NAMALWA (cell line): ENCODE results near the gene KRTAP15-1.

ENCODE experiments used
- DNase-seq: peaks from one replicate; pipeline ENCODE4 v3.0.0-alpha.2; 2015; ENCODE audit warnings: low spot score

KRTAP15-1 gene

DNA sequence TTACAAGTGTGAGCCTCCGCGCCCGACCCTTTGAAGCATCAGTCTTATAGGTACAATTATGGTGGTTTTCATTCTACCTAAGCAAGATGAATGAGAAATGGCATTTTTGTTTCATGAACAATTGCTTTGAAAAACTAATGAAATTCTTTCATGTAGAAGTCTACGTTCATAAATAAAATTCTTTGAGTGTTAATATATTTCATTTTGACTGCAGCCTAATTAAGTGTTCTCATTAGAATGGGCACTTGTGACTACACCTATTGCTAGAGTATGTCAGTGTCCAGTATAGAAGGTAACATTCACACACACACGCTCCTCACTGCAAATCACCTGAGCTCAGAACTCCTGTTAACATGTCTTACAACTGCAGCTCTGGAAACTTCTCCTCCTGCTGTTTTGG is at the start of gene KRTAP15-1:
Gene KRTAP15-1, plus strand, starts transcription at position 301 of the 400 bp plus-strand sequence. Its CDS starts 53 bp downstream, at position 354.
- no peak for DNase-seq

DNA sequence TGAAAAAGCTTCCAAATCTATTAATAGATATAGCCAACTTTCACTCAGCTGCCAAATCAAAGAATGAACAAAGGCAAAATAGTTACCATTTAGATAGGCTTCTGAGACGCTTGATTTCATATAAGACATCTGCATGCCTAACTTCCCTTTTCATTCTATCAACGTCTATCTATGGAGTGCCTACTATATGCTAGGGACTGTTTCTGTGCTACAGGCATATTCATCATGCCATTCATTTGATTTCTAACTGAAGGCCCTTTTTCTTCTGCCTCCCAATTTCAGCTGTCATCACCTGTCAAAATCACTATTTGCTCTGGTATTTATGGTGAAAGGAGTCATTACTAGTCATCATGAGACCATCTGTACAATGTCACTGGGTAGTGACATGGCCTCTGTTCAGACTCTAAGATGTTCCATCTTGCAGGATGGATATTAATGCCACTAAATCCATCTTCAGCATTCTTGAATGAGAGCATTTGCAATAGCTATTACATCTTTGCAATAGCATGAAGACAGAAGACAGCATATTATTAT is 48.5 kb upstream of the KRTAP15-1 start:
- DNase-seq = no peak

- DNase-seq = no peak
These were observed 44.3 kb upstream of the KRTAP15-1 start, which contains the start of gene KRTAP13-1 for GRCh38 chr21:30395731-30396130. Gene KRTAP13-1, plus strand, starts transcription at chr21:30396031. Its CDS starts 56 bp downstream, at chr21:30396087.

- peak; percentile 50 for DNase-seq
These were observed 31.1 kb upstream of the KRTAP15-1 start for GRCh38 chr21:30408782-30409494.

DNA sequence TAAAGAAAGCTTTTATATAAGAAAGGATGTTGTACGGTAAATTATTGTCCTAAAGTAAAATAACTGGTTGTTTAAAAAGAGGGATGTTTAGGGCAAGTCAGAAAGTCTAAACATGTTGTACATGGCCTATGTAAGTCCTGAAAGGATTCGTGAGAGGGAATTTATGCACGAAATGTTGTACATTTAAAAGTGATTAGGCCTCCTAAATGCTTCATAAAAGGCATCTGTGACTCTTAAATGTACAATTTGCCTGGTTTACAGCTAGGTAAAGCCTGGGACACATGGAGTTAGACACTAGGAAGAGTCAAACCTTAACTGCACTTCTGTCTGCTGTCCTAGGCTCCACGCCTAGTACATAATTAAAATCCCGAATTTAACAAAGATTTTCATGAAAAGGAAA is 24.1 kb upstream of the KRTAP15-1 start:
- no peak for DNase-seq

- DNase-seq = no peak
These were observed 14.2 kb upstream of the KRTAP15-1 start, which contains the start of gene KRTAP13-3 for GRCh38 chr21:30425826-30426225. Gene KRTAP13-3, minus strand, starts transcription at chr21:30425926. Its CDS starts 14 bp downstream, at chr21:30425912.

DNA sequence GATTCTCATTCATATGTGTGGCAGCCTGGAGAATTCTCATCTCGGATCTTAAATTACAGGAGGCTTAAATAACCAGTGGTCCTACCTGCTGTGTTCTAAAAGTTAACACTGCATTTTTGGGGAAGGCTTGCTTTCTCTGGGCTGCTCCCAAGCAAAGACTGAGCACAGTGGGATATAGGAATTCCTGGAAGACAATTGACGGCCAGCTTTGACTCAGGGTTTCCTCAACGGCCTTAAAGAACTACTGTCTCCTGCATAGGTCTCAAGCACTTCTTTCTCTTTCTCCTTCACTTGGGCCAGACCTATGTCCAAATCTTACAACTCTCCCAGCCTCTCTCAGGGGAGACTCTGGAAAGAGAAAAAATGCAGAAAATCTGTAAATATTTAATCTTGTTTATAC is 13.3 kb upstream of the KRTAP15-1 start:
- no peak for DNase-seq

DNA sequence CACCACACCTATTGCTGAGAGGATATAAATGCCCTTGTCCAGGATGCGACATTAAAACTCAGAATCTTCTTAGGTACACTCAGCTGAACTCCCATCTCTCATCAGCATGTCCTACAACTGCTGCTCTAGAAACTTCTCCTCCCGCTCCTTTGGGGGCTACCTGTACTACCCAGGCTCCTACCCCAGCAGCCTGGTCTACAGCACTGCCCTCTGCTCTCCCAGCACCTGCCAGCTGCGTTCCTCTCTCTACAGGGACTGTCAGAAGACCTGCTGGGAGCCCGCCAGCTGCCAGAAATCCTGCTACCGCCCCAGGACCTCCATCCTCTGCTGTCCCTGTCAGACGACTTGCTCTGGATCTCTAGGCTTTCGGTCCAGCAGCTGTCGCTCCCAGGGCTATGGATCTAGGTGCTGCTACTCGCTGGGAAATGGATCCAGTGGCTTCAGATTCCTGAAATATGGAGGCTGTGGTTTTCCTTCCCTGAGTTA is 9.9 kb upstream of the KRTAP15-1 start, which contains the start of gene KRTAP13-4:
Gene KRTAP13-4, plus strand, starts transcription at position 51 of the 486 bp plus-strand sequence. Its CDS starts 56 bp downstream, at position 107.
- no peak for DNase-seq

DNA sequence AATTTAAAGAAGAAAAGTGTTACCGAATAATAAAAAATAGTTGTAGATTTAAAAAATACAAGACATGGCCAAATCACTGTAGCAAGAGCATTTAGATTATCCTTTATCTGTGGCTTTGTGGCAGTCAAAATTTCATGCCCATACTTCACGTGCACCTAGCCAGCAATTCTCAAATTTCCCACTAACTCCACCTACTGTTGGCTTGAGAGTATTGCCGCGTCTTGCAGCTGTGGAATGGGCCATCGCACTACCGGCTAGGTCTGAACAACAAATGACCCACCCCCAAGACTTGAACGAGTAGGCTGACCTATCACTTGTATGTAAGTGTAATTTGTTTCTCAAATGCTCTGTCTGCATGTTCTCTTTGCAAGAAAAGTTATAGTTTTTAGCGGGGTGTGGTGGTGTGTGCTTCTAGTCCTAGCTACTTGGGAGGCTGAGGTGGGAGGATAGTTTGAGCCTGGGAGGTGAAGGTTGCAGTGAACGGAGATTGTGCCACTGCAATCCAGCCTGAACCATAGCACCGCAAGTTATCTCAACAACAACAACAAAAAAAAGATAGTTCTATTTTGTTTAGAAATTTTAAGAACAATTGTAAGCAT is 5.9 kb upstream of the KRTAP15-1 start:
- DNase-seq = peak; percentile 67

DNA sequence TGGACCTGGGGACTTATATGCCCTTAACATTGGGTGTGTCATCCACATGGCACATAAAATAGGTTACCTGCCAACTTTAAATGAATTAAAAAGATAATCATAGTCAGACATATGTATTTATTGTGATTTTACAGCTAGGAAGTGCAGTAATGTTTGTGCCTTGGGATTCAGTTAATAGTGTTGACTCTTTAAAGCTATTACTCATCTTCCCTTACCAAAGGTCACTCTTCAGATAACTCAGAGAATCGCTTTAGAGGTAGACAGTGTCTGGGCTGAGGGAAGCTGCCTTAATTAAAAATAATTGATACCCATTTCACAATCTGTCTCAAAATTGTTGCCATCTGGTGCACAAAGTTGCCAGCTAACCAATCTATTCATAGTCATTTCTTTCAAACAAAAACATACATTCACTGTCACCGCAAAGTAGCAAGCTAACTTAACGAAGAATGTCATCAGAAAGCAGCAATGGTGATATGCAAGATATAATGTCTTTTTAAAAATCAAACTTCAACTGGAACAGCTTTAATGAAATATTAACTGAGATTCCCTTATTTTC is 3.0 kb upstream of the KRTAP15-1 start:
- DNase-seq = no peak

DNA sequence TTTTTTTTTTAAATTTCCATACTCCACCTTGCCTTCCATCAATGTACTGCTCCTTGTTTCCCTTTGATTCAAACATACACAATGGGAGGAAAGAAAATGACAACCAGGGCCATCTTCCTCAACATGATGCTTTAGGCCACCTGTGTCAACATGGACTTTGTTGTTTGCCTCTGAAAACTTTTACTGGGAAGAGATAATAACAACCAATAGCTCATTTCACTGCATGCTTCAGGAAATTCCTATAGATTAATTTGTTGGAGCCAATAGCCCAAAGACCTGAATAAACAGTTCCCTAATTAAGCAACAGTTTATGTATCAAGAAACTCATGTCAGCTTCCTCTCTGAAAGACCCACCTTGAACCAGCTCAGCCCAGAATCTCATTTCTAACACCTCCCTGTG is 3.2 kb downstream of the KRTAP15-1 start:
- DNase-seq = no peak

GRCh38 chr21:30444204-30444603 is 4.1 kb downstream of the KRTAP15-1 start:
- DNase-seq = no peak

DNA sequence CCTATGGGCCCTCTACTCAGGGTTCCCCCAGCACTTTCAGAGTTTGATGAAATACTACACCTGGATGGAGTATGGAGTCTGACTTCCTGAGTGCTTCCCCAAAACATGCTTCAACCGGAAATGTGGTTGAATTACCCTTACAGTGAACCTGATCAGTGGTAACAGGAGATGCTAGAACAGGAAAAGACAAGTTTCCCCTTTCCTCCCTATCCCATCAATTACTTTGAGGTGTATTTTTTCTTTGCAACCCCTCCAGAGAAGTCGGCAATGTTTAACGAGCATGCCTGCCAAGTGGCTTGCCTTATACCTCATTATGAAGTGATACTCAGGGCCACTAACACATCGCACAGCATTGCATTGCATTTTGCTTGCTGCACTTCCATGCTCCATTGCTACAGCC is 7.0 kb downstream of the KRTAP15-1 start:
- no peak for DNase-seq

GRCh38 chr21:30448514-30448913 is 8.4 kb downstream of the KRTAP15-1 start:
- DNase-seq = no peak

DNA sequence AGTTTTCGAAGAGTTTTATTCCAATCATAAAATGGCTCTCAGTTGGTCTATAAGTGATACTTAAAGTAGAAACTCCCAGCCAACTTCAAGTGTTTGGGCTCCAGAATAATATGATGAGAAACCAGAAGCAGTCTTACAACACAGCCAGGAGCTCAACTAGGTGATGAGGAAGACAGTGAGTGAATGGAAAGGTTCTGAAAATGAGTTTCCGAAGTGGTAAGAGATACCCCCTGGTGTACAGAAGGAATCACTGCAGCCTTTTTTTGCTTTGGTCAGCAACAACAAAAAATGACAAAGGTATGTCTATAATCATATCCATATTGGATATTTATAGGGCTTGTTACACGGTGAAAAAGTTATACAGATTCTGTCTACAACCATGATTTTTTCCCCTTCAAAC is 23.6 kb downstream of the KRTAP15-1 start:
- peak; percentile 54 for DNase-seq

GRCh38 chr21:30468900-30469714 is 29.0 kb downstream of the KRTAP15-1 start:
- DNase-seq = no peak

DNA sequence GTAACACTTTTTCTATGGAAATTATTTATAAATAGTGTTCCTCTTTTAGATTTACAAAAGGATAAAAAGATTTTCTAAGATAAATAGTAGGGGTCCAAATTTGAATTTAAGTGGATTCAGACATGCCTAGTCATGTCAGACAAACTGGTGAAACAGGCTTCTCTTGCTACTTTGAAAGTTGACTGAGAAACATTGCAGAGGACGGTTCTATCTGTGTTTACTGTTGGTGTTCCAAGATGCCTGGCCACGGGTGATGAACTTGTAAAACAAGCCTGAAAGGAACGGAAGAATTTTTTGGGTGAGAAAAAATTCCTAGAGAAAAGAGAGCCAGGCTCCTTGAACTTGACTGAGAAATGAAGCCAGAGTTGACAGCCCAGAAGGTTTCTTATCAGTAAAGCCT is 37.9 kb downstream of the KRTAP15-1 start:
- DNase-seq = no peak

- DNase-seq = no peak
These were observed 39.2 kb downstream of the KRTAP15-1 start for GRCh38 chr21:30479259-30479658.

GRCh38 chr21:30480145-30480544 is 40.1 kb downstream of the KRTAP15-1 start, which contains the start of gene KRTAP19-1:
Gene KRTAP19-1, minus strand, starts transcription at chr21:30480367. Its CDS starts 50 bp downstream, at chr21:30480317.
- DNase-seq = no peak

DNA sequence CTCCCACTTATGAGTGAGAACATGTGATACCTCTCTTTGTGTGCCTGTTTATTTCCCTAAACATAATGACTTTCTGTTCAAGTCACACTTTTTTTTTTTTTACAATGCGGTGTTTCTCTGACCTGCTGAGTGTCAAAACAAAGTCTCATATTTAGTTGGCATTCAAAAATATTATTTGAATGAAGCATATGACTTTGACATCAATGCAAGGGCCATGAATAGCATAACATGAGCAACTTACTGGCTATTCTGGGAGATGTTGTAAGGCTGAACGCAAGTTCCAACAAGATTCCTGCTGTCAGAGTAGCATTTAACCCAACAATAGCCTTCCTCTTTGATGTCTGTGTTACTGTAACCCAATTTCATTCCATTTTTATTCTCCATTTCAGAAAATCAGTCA is 42.1 kb downstream of the KRTAP15-1 start:
- no peak for DNase-seq

GRCh38 chr21:30486180-30486579 is 46.1 kb downstream of the KRTAP15-1 start:
- DNase-seq = no peak

DNA sequence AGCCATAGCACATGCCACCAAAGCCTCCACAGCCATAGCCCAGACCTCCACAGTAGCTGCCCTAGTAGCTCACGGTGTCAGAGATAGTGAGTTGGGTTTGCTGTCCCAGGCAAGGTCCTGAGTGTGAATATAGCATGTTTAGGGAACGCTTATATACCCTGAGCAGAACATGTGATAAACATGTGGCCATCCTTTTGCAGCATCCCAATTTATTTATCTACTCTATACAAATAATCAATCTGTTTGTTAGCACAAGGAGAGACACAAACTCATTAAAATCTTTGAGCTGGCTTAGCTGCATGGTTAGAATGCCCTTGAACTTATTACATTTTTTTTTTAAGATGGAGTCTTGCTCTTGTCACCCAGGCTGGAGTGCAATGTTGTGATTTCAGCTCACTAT is 47.3 kb downstream of the KRTAP15-1 start, which contains the start of gene KRTAP19-2:
Gene KRTAP19-2, minus strand, starts transcription at position 101 of the 400 bp plus-strand sequence. Its CDS starts 88 bp downstream, at position 13.
- no peak for DNase-seq
